Smooth muscle cell (in vitro differentiated cells): ENCODE measurements around the gene NRG2. TPM values are rescaled to one million over a fixed set of nuclear protein-coding genes. Genes with fewer than 3 reads are reported as not detected.

Source experiments
- DNase-seq: peaks from one replicate; lab custom pipeline; 2025; ENCODE audit not compliant: unreplicated experiment; lab: John Stamatoyannopoulos, UW
- H2AFZ ChIP-seq: fragments of 200-600 bp; sonication (generic); 2 replicates; pipeline ENCODE4 v1.6.0; 2016; ENCODE audit warnings: antibody characterized with exemption, low read depth, mild to moderate bottlenecking
- H3F3A ChIP-seq: fragments of 200-600 bp; sonication (generic); 2 replicates; pipeline ENCODE4 v1.6.0; 2017; ENCODE audit warnings: antibody characterized with exemption, low read depth
- H3K27ac ChIP-seq: fragments of 200-600 bp; sonication (generic); 2 replicates; pipeline ENCODE4 v1.5.1; 2016; ENCODE audit warnings: low read depth, mild to moderate bottlenecking
- H3K27me3 ChIP-seq: fragments of 200-600 bp; sonication (generic); 2 replicates; pipeline ENCODE4 v1.6.1; 2016; ENCODE audit warnings: low read depth, mild to moderate bottlenecking
- H3K36me3 ChIP-seq: fragments of 200-600 bp; sonication (generic); 2 replicates; pipeline ENCODE4 v1.5.1; 2016; ENCODE audit warnings: low read depth
- H3K4me1 ChIP-seq: fragments of 200-600 bp; sonication (generic); 2 replicates; pipeline ENCODE4 v1.5.1; 2016; ENCODE audit warnings: low read depth
- H3K4me2 ChIP-seq: fragments of 200-600 bp; sonication (generic); 2 replicates; pipeline ENCODE4 v1.6.0; 2016; ENCODE audit warnings: mild to moderate bottlenecking
- H3K4me3 ChIP-seq: fragments of 200-600 bp; sonication (generic); 2 replicates; pipeline ENCODE4 v1.5.1; 2016; ENCODE audit warnings: mild to moderate bottlenecking
- H3K79me2 ChIP-seq: fragments of 200-600 bp; sonication (generic); 2 replicates; pipeline ENCODE4 v1.6.0; 2016; ENCODE audit warnings: low read depth, mild to moderate bottlenecking
- H3K9ac ChIP-seq: fragments of 200-600 bp; sonication (generic); 2 replicates; pipeline ENCODE4 v1.6.0; 2016; ENCODE audit warnings: low read depth
- H3K9me3 ChIP-seq: fragments of 200-600 bp; sonication (generic); replicated peaks from 2 replicates; pipeline ENCODE4 v1.5.1; 2016; ENCODE audit warnings: low read depth
- H4K20me1 ChIP-seq: fragments of 200-600 bp; sonication (generic); 2 replicates; pipeline ENCODE4 v1.6.0; 2016; ENCODE audit warnings: low read depth
- WGBS: methylation state at CpG from one replicate; pipeline ENCODE4 v1.1.7; 2016; ENCODE audit warnings: low lambda C conversion rate; 5-methylcytosine and 5-hydroxymethylcytosine counted together
- polyA plus RNA-seq: library from polyadenylated mRNA; unstranded; fragments of >200 nt; fragmentation: Nextera tagmentation; extraction: Ambion mirVana; gene quantifications from 2 replicates; pipeline ENCODE4 v1.2.1, GENCODE V29; 2016
- total RNA-seq: library from RNA; depleted of rRNA; stranded (reverse); fragments of >200 nt; gene quantifications from 2 replicates; pipeline ENCODE4 v1.2.3, GENCODE V29; 2014
- TF ChIP-seq, protein P1 (sequence below): fragments of 200-600 bp; sonication (generic); IDR thresholded peaks from 2 replicates; pipeline ENCODE4 v1.5.1; 2017; ENCODE audit warnings: borderline replicate concordance, mild to moderate bottlenecking, antibody characterized with exemption; ENCODE audit not compliant: insufficient read depth, poor library complexity, severe bottlenecking

NRG2 gene
- total and polyA plus RNA-seq, 2 experiments from 2014 or later, result 0.09 to 0.25 TPM

DNA sequence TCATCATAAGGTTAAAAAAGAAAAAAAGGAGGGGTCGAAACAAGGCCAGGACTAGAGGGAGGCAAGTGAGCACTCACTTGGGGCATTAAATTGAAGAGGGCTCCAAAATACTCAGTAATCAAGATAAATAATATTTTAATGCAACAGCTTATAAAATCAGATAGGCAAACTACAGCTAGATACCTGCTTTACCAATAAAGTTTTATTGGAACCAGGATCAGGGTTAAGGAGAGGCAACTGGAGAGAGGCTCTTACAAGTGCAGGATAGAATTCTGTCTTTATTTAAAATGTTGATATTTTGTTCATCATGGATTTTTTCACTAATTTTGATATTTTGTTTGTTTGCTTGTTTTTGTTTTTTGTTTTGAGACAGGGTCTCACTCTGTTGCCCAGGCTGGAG is 40.6 kb upstream of the NRG2 start:
- H3K4me1 ChIP-seq, result no peaks in the 10 kb centered on the region

DNA sequence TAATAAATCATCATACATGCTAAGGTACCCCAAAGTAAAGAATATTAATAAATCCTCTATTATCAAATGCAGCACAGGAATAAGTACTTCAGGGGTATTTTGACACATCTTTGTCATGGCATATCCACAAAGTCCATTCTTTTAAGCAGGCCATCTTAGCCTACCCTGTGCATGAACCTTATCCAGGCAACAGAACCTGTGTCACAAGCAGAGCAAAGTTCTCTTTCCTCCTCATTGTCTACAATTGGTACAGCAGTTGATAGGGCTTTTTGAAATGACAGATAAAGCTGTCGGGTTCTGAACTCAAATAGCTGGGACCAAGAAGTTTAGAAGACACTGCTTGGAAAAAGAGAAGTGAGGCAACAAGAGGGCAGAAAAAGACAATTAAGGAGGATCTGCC is 40.0 kb upstream of the NRG2 start:
- Histone ChIP-seq H3K4me2 (no peak overlapping the region), H4K20me1 (no peaks in the 10 kb centered on the region), H3K4me1 (no peaks in the 10 kb centered on the region), H3K27me3 (peaks cover 80% of the 10 kb centered on the region), H3K4me3 (no peak overlapping the region), H2AFZ (no peak overlapping the region), H3K36me3 (no peaks in the 10 kb centered on the region), H3K9ac (no peak overlapping the region), H3K79me2 (no peaks in the 10 kb centered on the region), H3K27ac (no peak overlapping the region), H3K9me3 (no peaks in the 10 kb centered on the region), H3F3A (no peaks in the 10 kb centered on the region)
- no peak for DNase-seq
- WGBS, result 68% methylated on average over 1 of the region's 1 CpG
- TF ChIP-seq, protein P1, sequence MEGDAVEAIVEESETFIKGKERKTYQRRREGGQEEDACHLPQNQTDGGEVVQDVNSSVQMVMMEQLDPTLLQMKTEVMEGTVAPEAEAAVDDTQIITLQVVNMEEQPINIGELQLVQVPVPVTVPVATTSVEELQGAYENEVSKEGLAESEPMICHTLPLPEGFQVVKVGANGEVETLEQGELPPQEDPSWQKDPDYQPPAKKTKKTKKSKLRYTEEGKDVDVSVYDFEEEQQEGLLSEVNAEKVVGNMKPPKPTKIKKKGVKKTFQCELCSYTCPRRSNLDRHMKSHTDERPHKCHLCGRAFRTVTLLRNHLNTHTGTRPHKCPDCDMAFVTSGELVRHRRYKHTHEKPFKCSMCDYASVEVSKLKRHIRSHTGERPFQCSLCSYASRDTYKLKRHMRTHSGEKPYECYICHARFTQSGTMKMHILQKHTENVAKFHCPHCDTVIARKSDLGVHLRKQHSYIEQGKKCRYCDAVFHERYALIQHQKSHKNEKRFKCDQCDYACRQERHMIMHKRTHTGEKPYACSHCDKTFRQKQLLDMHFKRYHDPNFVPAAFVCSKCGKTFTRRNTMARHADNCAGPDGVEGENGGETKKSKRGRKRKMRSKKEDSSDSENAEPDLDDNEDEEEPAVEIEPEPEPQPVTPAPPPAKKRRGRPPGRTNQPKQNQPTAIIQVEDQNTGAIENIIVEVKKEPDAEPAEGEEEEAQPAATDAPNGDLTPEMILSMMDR, result no peak

More for the DNA sequence above, 40.6 kb upstream of the NRG2 start:
- 69% methylated on average over 1 of the region's 1 CpG for WGBS
- TF ChIP-seq, protein P1, result no peak
- H3K27ac ChIP-seq, result no peak overlapping the region
- H3K9ac ChIP-seq, result no peak overlapping the region
- H3K4me3 ChIP-seq, result no peak overlapping the region
- no peak overlapping the region for H2AFZ ChIP-seq
- H3K79me2 ChIP-seq, result no peaks in the 10 kb centered on the region
- no peaks in the 10 kb centered on the region for H3K36me3 ChIP-seq
- peaks cover 76% of the 10 kb centered on the region for H3K27me3 ChIP-seq
- DNase-seq, result no peak
- H3K9me3 ChIP-seq, result no peaks in the 10 kb centered on the region
- H3F3A ChIP-seq, result no peaks in the 10 kb centered on the region
- no peaks in the 10 kb centered on the region for H4K20me1 ChIP-seq
- H3K4me2 ChIP-seq, result no peak overlapping the region

GRCh38 chr5:140076788-140077187 is 33.7 kb upstream of the NRG2 start:
- Histone ChIP-seq H3K9ac (no peak overlapping the region), H3K79me2 (no peaks in the 10 kb centered on the region), H2AFZ (no peak overlapping the region), H4K20me1 (no peaks in the 10 kb centered on the region), H3K36me3 (no peaks in the 10 kb centered on the region), H3F3A (no peaks in the 10 kb centered on the region), H3K4me2 (no peak overlapping the region), H3K4me3 (no peak overlapping the region), H3K4me1 (no peaks in the 10 kb centered on the region), H3K27ac (no peak overlapping the region), H3K9me3 (no peaks in the 10 kb centered on the region), H3K27me3 (peaks cover 67% of the 10 kb centered on the region)
- DNase-seq, result no peak
- 74% methylated on average over 2 of the region's 2 CpGs for WGBS
- TF ChIP-seq, protein P1, result no peak

GRCh38 chr5:140076142-140076541 is 33.0 kb upstream of the NRG2 start:
- H3K27me3 ChIP-seq, result peaks cover 67% of the 10 kb centered on the region
- no peak overlapping the region for H3K4me3 ChIP-seq
- 90% methylated on average over 1 of the region's 1 CpG for WGBS
- H3K4me1 ChIP-seq, result no peaks in the 10 kb centered on the region
- H3K36me3 ChIP-seq, result no peaks in the 10 kb centered on the region
- H3K9ac ChIP-seq, result no peak overlapping the region
- H3K4me2 ChIP-seq, result no peak overlapping the region
- H2AFZ ChIP-seq, result no peak overlapping the region
- no peaks in the 10 kb centered on the region for H3K9me3 ChIP-seq
- no peak overlapping the region for H3K27ac ChIP-seq
- TF ChIP-seq, protein P1, result no peak
- DNase-seq, result no peak
- H3K79me2 ChIP-seq, result no peaks in the 10 kb centered on the region
- no peaks in the 10 kb centered on the region for H4K20me1 ChIP-seq
- H3F3A ChIP-seq, result no peaks in the 10 kb centered on the region
